Ecto neural progenitor cell (in vitro differentiated cells): ENCODE measurements around the gene RNF141.

Experiments
- DNase-seq: peaks from one replicate; pipeline ENCODE4 v3.0.0-alpha.2; 2018; ENCODE audit warnings: low spot score

RNF141 gene

GRCh38 chr11:10497371-10498021 is 43.5 kb downstream of the RNF141 start:
- no peak for DNase-seq

DNA sequence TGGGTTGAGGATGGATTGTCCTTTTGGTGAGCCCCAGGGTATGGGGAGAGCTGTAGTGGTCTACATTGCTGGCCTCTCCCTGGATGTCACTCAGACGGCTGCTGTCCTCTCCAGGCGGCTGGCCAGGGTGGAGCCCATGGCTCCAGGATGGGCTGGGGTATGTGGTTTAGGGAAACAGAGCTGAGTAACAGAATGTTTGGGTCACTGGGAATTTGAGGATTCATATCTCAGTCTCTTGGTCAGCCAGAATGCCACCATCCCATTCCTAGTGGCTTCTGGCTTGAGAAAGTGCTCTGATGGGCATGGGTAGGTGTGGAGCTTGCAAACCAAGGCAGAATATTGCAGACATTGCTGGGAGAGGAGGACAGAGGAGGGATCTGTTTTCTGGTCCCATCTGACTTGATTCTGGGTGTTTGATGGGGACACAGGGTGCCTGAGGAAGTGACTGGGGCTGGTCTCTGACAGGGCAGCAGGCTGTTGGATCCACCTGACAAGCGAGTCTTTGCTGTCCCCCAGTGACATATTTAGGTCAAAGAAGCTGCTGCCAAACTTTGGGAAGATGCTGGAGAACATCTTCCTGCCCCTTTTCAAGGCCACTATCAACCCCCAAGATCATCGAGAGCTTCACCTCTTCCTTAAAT is 44.6 kb downstream of the RNF141 start:
- no peak for DNase-seq

DNA sequence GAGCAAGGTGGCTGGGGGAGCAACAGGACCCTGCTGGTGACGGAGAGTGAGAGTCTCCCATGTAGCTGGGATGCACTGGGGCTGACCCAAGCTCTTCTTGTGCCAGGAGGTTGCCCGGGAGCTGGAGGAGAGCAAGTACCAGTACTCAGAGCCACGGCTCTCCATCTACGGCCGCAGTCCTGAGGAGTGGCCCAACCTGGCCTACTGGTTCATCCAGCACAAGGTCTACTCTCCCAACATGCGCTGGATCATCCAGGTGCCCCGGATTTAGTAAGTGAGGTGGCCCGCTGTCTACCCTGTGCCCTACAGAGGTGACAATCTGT is 45.6 kb downstream of the RNF141 start:
- no peak for DNase-seq

GRCh38 chr11:10494636-10495463 is 46.1 kb downstream of the RNF141 start:
- peak; percentile 38 for DNase-seq

GRCh38 chr11:10493041-10493663 is 47.8 kb downstream of the RNF141 start:
- peak; percentile 39 for DNase-seq

DNA sequence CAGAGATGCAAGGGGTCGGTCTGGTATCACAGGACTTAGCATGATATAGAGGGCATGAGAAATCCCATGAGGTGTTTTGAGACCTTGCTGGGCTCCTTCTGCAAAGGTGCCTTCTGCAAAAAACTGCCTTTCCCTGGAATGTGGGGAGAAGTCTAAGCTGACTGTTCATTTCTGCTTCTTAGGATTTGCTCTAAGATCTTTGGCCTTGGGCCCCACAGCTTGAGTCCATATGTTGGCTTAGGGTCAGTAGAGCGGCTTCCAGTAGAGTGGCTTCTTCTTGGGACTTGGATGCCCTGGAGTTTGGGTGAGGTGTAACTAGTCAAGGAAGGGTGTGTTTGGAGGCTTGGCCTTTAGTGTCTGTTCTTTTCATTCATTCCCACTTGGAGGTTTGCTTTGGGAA is 48.9 kb downstream of the RNF141 start:
- DNase-seq, result no peak

DNA sequence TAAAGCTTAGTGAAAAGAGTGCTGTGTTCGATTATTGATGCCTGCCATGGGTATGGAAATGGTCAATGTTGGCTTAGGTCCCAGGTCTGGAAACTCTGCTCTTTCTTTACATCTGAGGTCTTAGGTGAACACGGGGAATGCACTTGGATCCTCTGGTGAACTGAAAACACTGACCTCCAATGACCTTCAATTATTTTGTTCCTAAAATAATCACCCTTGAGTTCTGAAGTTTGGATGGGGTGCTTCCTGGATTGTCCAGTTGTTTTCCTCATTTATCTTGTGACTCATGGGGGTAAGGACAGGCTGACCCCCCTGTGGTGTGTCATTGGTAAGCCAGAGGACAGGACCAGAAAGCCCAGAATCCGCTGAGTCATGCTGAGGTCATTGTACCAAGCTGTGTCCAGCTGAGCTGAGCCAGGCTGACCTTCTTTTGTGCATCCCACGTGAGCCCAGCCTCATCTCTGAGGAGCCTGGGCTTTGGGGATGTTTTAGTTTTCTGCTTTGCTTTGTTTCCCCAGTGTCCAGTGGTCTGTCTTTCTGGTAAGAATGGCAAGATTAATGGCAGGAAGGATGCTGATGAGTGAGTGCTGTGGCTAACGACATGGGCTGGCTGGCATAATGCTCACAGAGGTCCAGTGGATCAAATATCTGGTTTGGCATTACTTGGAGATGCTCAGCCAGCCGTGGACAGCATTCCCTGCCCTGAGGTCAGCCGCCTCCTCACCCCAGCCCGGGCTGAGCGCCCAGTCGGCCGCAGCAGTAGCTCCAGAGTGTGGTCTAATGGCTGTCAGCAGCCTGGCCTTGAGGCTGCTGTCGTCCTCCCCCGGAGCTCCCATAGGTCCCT is 50.4 kb downstream of the RNF141 start:
- peak; percentile 51 for DNase-seq

DNA sequence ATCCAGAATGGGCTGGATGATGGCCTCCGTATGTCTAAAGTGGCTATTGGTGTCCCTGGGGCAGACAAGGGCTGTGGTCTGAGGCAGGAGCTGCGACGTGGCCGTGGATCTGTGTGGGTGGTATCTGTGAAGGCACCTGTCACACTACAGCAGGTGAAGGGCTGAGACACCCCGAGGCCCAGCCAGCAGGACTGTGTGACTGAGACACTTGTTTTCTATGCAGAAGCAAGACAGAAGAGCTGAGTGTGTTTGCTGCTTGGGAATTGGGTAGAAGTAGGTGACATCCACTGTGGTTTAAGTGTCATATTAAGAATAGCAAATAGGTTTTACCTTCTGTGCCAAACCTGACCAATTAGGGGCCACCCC is 51.0 kb downstream of the RNF141 start:
- DNase-seq, result peak; percentile 21

DNA sequence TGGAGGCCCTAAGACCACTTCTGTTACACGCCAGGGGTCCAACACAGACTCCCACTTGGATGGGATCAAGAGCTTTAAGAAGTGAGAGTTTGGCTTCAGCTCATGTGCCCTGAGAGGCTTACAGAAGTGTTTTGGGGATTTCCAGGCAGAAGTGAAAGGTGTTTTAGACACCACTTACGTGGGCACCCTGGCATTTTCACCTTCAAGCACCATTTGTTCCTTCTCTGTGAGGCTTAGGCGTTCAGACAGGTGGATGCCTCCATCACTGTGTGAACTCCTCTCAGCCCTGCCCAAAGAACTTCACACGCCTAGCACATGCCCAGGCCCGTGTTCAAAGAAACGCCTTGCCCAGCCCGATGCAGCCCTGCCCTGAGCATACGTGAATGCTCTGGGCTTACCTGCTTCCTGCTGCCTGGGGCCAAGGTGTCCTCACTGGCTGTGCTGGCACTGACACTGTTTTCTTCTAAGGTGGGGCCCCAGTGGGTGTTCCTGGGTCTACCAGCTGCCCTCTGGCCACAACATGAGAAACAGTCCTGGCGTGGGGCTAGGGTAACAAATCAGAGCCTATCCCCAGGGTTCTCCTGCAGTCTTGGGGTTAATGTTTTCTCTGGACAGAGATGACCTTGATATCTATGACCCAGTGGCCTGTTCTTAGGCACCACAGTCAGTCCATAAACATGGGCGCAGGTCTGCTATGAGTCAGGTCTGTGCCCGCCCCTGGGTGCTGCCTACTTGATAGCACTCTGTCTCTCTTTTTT is 51.9 kb downstream of the RNF141 start:
- DNase-seq, result peak; percentile 29

DNA sequence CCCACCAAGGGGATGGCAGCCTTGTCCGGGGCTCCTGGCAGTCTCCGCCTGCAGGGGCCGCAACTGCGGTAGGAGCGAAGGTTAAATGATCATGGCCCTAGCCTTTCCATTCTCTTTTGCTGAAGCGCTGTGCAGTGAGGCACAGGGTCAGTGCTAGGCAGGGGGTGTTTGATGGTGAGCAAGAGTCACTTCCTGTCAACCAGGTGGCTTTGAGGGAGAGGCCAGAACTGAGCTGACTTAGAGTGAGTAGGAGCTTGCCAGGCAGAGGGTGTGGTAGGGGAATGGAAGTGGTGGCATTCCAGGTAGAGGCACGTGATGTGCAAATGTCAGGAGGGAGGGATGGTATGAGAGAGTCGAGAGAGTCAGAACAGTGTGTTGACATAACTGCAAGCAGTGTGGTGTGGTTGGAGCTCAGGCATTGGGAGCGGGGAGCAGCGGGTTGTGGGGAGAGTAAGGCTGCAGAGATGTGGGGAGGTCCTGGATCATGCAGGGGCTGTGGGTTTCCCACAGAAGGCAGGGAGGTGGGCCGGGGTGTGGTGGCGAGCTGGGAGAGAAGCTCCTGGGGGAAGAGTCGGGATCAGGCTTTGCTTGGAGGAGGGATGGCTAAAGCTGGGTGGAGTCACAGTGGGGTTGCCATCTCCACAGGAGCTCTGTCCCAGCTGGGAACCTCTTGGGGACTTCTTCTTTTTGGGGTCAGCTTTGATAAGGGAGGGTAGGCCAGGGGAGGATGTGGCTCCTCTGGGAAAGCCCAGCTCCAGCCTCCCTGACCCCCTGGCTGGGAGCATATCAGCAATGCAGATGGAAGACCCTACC is 52.7 kb downstream of the RNF141 start:
- DNase-seq, result peak; percentile 43

GRCh38 chr11:10487002-10487647 is 53.9 kb downstream of the RNF141 start:
- DNase-seq, result no peak

GRCh38 chr11:10486161-10486840 is 54.7 kb downstream of the RNF141 start:
- DNase-seq, result no peak

DNA sequence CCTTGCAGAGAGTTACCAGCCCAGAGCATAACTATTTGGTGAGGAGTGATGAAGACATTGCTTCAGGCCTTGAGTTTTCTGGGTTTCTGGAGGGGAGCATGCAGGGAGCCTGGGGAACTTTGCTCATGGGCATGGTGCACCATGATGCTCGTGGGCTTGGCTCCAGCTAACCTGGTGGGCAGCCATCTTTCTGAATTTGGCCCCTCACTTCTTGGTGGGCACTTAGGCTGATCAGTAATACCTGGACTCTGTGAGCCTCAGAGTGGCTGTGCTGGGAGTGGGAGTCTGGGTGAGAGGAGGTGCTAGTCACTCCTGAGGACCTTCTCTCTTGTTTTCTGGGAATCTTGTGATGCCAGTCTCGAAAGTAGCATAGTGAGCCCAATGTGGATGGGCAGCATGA is 55.3 kb downstream of the RNF141 start:
- no peak for DNase-seq

- no peak for DNase-seq
Measured at GRCh38 chr11:10484461-10485180, 56.4 kb downstream of the RNF141 start.

- no peak for DNase-seq
Measured at GRCh38 chr11:10483584-10483983, 57.4 kb downstream of the RNF141 start.

DNA sequence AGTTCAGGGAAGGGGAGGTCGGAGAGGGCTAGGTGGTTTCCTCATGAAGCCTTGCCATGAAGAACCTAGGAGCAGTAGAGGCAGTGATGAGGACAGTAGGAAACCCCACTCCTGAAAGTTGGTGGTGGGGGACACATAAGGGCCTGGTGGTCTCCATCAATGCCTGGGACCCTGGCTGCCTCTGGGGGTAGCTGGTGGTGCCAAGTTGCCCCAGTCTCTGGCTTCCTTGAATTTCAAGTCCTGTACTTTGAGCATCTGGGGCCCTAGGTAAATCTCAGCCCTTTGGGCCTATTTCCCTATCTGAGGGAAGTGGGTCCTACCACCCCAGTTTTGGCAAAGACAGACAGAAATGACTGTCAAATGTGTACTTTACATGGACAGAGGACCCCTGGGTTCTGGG is 57.8 kb downstream of the RNF141 start:
- DNase-seq, result no peak

DNA sequence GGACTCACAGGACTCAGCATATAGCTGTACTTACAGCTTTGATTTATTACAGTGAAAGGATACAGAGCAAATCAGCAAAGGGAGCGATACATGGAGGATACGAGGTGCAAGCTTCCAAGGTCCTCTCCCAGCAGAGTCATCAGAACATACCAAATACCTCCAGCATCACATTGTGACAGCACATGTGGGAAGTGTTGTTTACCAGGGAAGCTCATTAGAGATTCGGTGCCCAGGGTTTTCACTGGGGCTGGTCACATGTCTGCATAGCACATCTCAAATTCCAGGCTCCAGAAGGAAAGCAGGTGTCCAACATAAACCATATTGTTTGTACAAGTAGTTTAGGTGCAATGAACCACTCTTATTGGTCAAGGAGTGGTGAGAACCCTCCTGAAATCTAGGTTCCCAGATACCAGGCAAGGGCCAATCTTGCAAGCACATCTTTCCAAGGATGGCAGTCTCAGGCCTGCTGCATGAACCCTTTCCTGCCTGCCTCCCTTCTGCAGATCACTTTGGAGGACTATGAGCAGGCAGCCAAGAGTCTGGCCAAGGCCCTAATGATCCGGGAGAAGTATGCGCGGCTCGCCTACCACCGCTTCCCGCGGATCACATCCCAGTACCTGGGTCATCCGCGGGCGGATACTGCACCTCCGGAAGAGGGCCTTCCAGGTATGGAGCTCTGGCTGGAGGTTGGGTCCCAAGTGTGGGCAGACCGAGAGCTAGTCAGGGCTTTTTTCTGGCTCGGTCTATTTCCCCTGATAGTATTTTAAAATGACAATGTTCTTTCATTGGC is 59.2 kb downstream of the RNF141 start:
- no peak for DNase-seq

DNA sequence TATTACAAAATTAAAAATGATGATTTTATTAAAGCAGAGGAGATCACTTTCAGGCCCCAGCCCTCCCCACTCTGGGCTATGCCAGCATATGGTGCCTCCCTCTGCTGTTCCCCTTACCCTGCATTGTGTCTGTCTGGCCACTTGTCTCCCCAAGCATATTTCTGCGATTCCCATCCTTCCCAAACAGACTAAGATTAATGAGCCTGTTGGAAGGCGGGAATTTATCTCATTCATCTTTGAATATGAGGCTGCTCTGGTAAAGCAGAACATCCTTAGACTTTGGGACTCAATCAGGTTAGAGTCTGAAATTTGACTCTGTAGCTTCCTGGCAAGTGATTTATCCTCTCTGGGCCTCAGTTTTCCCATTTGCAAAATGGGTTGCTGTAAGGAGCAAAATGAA is 60.2 kb downstream of the RNF141 start:
- DNase-seq, result no peak
